SK-N-SH treated with all-trans-retinoic acid at 6 μM for 48 hours (cell line): ENCODE results near the gene ZCCHC14.

Experiments
- ATAC-seq: fragments of 200-7000 bp; cut with Tn5 transposase; 3 replicates; pipeline ENCODE4 v1.9.1; 2020; ENCODE audit warnings: mild to moderate bottlenecking, moderate library complexity
- ARNTL ChIP-seq: fragments of 450-650 bp; formaldehyde crosslinking; IDR thresholded peaks from 2 replicates; pipeline ENCODE4 v1.5.0; 2020; ENCODE audit warnings: low read depth, mild to moderate bottlenecking, moderate library complexity, borderline replicate concordance
- BACH2 ChIP-seq: fragments of 250-450 bp; sonication (Bioruptor Pico); IDR thresholded peaks from 2 replicates; pipeline ENCODE4 v1.9.0; 2021; ENCODE audit warnings: mild to moderate bottlenecking, borderline replicate concordance
- CREB5 ChIP-seq: fragments of 250-450 bp; sonication (Bioruptor Pico); IDR thresholded peaks from 2 replicates; pipeline ENCODE4 v1.5.1; 2020; ENCODE audit warnings: low read depth, mild to moderate bottlenecking, moderate library complexity
- CSDC2 ChIP-seq: fragments of 250-450 bp; sonication (Bioruptor Pico); IDR thresholded peaks from 2 replicates; pipeline ENCODE4 v1.5.0; 2020; ENCODE audit warnings: mild to moderate bottlenecking, moderate library complexity
- CSRNP3 ChIP-seq: fragments of 250-450 bp; sonication (Bioruptor Pico); IDR thresholded peaks from 2 replicates; pipeline ENCODE4 v1.5.1; 2021; ENCODE audit warnings: mild to moderate bottlenecking, moderate library complexity
- ESRRG ChIP-seq: fragments of 250-450 bp; sonication (Bioruptor Pico); IDR thresholded peaks from 2 replicates; pipeline ENCODE4 v1.6.1; 2021; ENCODE audit warnings: mild to moderate bottlenecking
- ISL1 ChIP-seq: fragments of 250-450 bp; sonication (Bioruptor Pico); IDR thresholded peaks from 2 replicates; pipeline ENCODE4 v2.1.2; 2022; ENCODE audit warnings: mild to moderate bottlenecking, moderate library complexity
- OSR1 ChIP-seq: fragments of 250-450 bp; sonication (Bioruptor Pico); IDR thresholded peaks from 2 replicates; pipeline ENCODE4 v1.8.0; 2022; ENCODE audit warnings: moderate library complexity, mild to moderate bottlenecking, inconsistent platforms
- PATZ1 ChIP-seq: fragments of 250-450 bp; sonication (Bioruptor Pico); IDR thresholded peaks from 2 replicates; pipeline ENCODE4 v1.8.0; 2020; ENCODE audit warnings: mild to moderate bottlenecking, moderate library complexity, borderline replicate concordance
- POU6F1 ChIP-seq: fragments of 250-450 bp; sonication (Bioruptor Pico); IDR thresholded peaks from 2 replicates; pipeline ENCODE4 v1.8.0; 2021; ENCODE audit warnings: low read depth, mild to moderate bottlenecking, moderate library complexity, borderline replicate concordance
- PPARA ChIP-seq: fragments of 250-450 bp; sonication (Bioruptor Pico); IDR thresholded peaks from 2 replicates; pipeline ENCODE4 v1.5.0; 2020; ENCODE audit warnings: mild to moderate bottlenecking, borderline replicate concordance
- SNAI2 ChIP-seq: fragments of 250-450 bp; sonication (Bioruptor Pico); IDR thresholded peaks from 2 replicates; pipeline ENCODE4 v1.5.0; 2020; ENCODE audit warnings: mild to moderate bottlenecking, moderate library complexity
- TCF4 ChIP-seq: fragments of 250-450 bp; sonication (Bioruptor Pico); IDR thresholded peaks from 2 replicates; pipeline ENCODE4 v1.8.0; 2021; ENCODE audit warnings: mild to moderate bottlenecking, moderate library complexity, borderline replicate concordance
- TSHZ2 ChIP-seq: fragments of 250-450 bp; sonication (Bioruptor Pico); IDR thresholded peaks from 2 replicates; pipeline ENCODE4 v1.5.0; 2020; ENCODE audit warnings: mild to moderate bottlenecking, moderate library complexity
- ZC3H10 ChIP-seq: fragments of 250-450 bp; sonication (Bioruptor Pico); IDR thresholded peaks from 2 replicates; pipeline ENCODE4 v1.5.1; 2021; ENCODE audit warnings: mild to moderate bottlenecking, moderate library complexity
- ZFP3 ChIP-seq: fragments of 250-450 bp; sonication (Bioruptor Pico); IDR thresholded peaks from 2 replicates; pipeline ENCODE4 v1.5.0; 2020; ENCODE audit warnings: mild to moderate bottlenecking, moderate library complexity
- ZFP30 ChIP-seq: fragments of 450-650 bp; formaldehyde crosslinking; IDR thresholded peaks from 2 replicates; pipeline ENCODE4 v1.5.0; 2022; ENCODE audit warnings: mild to moderate bottlenecking, moderate library complexity
- ZNF565 ChIP-seq: fragments of 450-650 bp; formaldehyde crosslinking; conservative IDR thresholded peaks from 2 replicates; pipeline ENCODE4 v1.5.0; 2020; ENCODE audit warnings: low read depth, mild to moderate bottlenecking, moderate library complexity
- ZNF70 ChIP-seq: fragments of 450-650 bp; formaldehyde crosslinking; IDR thresholded peaks from 2 replicates; pipeline ENCODE4 v1.5.0; 2020; ENCODE audit warnings: mild to moderate bottlenecking, moderate library complexity
- ZNF8 ChIP-seq: fragments of 450-650 bp; formaldehyde crosslinking; IDR thresholded peaks from 2 replicates; pipeline ENCODE4 v1.5.0; 2020; ENCODE audit warnings: mild to moderate bottlenecking, moderate library complexity

The ZCCHC14 gene

GRCh38 chr16:87414251-87414680, 78.6 kb downstream of the ZCCHC14 start:
- no peak for ATAC-seq
- TF ChIP-seq ZNF565 (no peak), ZC3H10 (CRISPR knock-in tag) (no peak), ESRRG (no peak), ISL1 (CRISPR knock-in tag) (no peak), ARNTL (no peak), ZNF8 (CRISPR knock-in tag) (no peak), CSRNP3 (CRISPR knock-in tag) (no peak), PATZ1 (CRISPR knock-in tag) (no peak), TSHZ2 (no peak), CSDC2 (CRISPR knock-in tag) (no peak), ZNF70 (CRISPR knock-in tag) (no peak), ZFP30 (CRISPR knock-in tag) (no peak), POU6F1 (CRISPR knock-in tag) (no peak), PPARA (CRISPR knock-in tag) (no peak), ZFP3 (CRISPR knock-in tag) (no peak), CREB5 (CRISPR knock-in tag) (no peak), SNAI2 (CRISPR knock-in tag) (no peak), TCF4 (CRISPR knock-in tag) (no peak)

- ATAC-seq, result no peak
- TF ChIP-seq ZFP3 (CRISPR knock-in tag) (no peak), ISL1 (CRISPR knock-in tag) (no peak), CSRNP3 (CRISPR knock-in tag) (no peak), BACH2 (no peak), ZNF70 (CRISPR knock-in tag) (no peak), ZC3H10 (CRISPR knock-in tag) (no peak), POU6F1 (CRISPR knock-in tag) (no peak), ARNTL (no peak), CREB5 (CRISPR knock-in tag) (no peak), ZNF565 (no peak), OSR1 (no peak)
Observed at GRCh38 chr16:87412996-87413421, 79.8 kb downstream of the ZCCHC14 start.
